KOPT-K1 (cell line): Measurements from ENCODE around the gene FLNA.

ENCODE experiments used
- H3K27ac ChIP-seq: fragments of 200-600 bp; sonication (generic); 2 replicates; pipeline ENCODE4 v1.5.1; 2016; ENCODE audit warnings: antibody characterized with exemption, mild to moderate bottlenecking, low read depth, low read length; ENCODE audit not compliant: poor library complexity, severe bottlenecking
- H3K36me3 ChIP-seq: fragments of 200-600 bp; sonication (generic); 2 replicates; pipeline ENCODE4 v1.5.1; 2017; ENCODE audit warnings: antibody characterized with exemption, mild to moderate bottlenecking, low read length, moderate library complexity; ENCODE audit not compliant: insufficient read depth
- H3K9me3 ChIP-seq: fragments of 200-600 bp; sonication (generic); 2 replicates; pipeline ENCODE4 v1.5.1; 2017; ENCODE audit warnings: antibody characterized with exemption, low read length, mild to moderate bottlenecking; ENCODE audit not compliant: insufficient read depth, poor library complexity, severe bottlenecking

Gene FLNA

DNA sequence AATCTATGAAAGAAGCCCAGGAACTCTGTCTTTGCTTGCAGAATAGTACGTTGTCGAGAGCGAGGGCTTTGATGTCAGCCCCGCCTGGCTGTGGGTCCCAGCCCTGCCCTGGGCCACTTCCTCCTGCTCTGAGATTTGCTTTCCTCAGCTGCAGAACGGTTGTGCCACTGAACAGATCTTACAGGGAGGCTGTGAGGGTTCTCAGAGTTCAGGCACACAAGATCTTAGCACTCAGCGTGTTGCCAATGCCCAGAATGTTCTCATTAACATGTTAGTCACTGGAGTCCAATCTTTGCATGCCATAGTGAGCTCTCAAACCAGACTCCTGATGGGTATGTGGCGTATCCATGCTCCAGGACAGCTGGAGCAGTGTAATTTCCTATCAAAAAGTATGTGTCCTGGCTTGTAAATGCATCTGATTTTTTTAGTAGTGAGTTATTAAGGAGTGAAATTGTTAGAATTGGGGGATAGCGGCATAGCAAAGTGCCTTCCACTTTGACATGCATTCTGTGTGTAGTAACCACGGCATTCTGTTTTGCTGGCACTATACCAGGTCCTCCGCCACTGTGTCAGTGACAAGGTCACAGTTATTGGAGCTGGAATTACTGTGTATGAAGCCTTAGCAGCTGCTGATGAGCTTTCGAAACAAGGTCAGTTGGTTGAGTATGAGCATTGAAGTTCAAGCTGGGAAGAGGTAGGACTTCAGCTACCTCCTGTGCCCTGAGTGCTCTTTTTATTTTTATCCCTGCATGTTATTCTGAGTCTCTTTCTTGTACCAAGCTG, 47.2 kb downstream of the FLNA start:
- H3K9me3 ChIP-seq = no peaks in the 10 kb centered on the region
- H3K27ac ChIP-seq = peak overlapping the region; percentile 54
- H3K36me3 ChIP-seq = no peaks in the 10 kb centered on the region

DNA sequence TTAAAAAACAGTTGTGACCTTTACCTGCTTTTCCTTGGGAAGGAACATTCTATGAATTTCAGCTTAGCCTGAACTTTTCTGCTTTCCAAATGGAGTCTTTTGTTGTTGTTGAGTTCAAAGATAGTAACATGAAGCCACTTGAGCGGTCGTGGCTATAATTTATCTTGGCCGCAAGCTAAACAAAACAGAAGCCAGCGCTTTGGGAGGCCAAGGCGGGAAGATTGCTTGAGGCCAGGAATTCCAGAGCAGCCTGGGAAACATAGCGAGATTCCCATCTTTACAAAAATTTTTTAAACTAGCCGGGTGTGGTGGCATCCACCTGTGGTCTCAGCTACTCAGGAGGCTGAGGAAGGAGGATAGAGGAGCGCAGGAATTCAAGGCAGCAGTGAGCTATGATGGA, 48.9 kb downstream of the FLNA start:
- Histone ChIP-seq H3K36me3 (no peaks in the 10 kb centered on the region), H3K27ac (no peak overlapping the region), H3K9me3 (no peaks in the 10 kb centered on the region)

DNA sequence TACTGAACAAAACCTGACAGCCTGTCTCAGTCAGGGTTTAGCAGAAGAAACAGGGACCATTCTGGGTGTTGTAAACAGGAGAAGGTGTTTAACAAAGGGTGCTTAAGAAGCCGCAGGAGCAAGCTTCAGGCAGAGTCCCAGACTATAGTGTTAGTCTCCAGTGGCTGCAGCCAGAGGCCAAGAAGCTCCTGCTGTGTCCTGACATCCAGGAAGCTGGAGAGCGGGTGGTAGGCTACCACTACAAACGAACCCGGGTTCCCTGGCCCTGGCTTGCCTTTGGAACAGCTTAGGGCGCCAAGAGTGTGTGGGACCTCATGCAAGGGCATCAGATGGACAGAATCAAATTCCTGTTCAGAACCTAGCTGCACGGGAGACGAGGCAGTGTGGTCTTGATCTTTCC, 50.9 kb downstream of the FLNA start:
- Histone ChIP-seq H3K36me3 (no peaks in the 10 kb centered on the region), H3K27ac (no peak overlapping the region), H3K9me3 (no peaks in the 10 kb centered on the region)

DNA sequence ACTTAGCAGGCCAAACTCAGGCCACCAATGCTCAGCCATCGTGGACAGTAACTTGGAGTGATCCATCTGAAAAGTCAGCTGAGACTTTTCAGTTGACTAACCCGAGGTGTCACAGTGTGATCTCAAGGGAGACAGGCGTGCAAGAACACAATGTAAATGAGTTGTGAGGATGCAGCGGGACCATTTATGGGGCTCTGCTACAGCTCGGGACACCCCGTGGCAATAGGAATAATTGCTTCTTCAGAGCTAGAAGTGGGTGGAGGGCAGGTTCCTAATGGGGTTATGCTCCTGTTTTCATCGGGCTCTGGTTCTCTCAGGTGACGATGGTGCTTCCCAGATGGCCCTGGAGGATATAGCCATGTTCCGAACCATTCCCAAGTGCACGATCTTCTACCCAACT, 51.5 kb downstream of the FLNA start:
- Histone ChIP-seq H3K27ac (no peak overlapping the region), H3K36me3 (no peaks in the 10 kb centered on the region), H3K9me3 (no peaks in the 10 kb centered on the region)

DNA sequence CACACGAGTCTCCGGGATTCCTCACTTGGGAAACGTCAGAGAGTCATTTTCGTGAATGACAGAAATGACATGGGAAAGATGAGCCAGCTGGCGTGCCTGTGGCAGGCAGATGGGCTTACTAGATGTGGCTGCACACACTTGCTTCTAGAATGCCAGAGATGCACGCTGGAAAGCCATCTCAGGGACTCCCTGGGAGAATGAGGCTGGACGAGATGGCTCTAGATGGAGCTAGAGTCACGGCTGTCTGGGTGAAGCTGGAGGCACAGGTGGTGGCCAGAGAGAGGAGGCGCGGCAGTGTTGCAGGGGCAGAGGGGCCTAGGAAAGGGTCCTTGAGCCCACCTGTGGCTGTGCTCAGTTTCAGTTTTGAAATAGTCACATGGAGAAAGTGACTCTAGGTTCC, 52.8 kb downstream of the FLNA start:
- Histone ChIP-seq H3K36me3 (no peaks in the 10 kb centered on the region), H3K27ac (no peak overlapping the region), H3K9me3 (no peaks in the 10 kb centered on the region)

DNA sequence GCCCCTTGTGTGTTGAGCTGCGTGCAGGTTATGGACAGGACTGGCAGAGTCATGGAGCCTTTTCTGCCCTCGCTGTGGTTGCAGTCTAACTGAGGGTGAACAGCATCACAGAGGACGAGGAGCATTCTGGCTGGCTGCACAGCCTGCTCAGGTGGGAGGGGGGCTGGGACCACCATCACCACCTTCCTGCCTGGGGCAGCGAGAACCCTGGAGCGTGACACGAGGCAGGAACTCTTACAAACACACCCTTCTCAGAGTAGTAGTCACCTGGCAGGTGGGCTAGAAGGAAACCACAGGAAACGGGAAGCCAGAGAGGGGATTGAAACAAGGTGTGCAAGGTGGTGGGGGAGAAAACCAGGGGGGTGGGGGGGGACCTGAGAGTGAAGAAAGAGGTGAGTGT, 53.3 kb downstream of the FLNA start:
- Histone ChIP-seq H3K27ac (no peak overlapping the region), H3K36me3 (no peaks in the 10 kb centered on the region), H3K9me3 (no peaks in the 10 kb centered on the region)

DNA sequence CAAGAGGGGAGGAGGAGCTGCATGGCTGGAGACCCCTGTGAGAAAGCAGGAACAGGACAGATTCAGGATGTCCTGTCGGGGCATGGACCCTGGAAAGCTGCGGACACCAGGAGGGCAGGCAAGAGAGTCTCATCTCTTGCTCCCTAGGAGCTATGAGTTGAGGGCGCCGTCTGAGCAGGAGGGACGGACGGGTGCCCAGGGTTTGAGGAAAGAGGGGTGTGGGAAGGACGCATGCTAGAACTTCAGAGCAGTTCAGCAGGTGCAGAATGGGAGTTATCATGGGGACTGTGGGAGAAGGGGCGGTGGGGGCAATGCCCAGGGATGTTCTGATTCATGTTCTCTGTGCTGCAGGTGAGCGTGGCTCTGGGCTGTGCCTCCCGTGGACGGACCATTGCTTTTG, 54.0 kb downstream of the FLNA start:
- H3K27ac ChIP-seq = no peak overlapping the region
- no peaks in the 10 kb centered on the region for H3K36me3 ChIP-seq
- H3K9me3 ChIP-seq = no peaks in the 10 kb centered on the region

DNA sequence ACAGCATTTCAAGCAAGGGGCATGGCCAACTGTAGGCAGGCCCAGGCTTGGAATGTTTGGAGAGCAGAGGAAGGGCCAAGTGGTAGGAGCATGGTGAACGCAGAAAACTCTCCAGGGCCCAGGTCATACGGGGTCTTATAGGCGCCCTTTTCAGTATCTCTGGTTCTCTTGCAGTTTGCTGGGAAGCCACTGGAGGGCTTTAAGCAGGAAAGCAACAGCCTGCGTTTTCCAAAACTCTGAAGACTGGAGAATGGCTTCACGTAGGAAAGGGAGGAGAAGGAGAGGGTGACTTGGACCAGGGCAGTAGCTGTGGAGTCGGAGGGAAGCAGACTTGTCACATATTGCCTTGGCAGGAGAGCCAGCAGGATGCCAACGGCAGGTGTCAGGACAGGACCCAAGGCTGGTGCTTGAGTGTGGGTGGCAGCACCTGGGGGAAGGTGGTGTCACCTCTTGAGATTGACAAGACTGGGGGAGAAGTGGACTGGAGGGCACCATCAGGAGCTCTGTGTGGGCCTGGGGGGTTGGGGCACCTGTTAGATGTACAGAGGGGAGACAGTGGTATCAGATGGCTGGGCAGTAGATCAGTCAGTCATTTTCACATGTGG, 56.9 kb downstream of the FLNA start:
- Histone ChIP-seq H3K36me3 (no peaks in the 10 kb centered on the region), H3K27ac (no peak overlapping the region), H3K9me3 (no peaks in the 10 kb centered on the region)

DNA sequence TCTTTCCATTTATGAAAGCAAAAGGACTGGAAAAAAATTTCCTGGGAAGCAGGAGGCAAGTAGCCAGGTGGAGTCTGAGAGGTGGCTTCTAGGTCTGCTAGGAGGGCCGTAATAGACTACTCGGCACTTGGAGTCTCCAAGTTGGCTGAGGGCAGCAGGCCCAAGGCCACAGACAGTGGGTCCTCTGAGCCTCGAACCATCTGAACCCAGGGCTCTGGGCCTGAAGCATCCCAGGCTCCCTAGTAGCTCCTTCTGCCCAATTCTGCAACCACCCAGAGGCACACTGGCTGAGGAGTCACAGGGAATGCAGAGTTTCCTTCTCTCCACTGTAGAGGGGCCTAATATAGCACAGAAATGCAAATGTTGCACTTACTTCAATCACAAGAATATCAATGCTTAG, 59.0 kb downstream of the FLNA start:
- no peaks in the 10 kb centered on the region for H3K36me3 ChIP-seq
- no peak overlapping the region for H3K27ac ChIP-seq
- no peaks in the 10 kb centered on the region for H3K9me3 ChIP-seq

DNA sequence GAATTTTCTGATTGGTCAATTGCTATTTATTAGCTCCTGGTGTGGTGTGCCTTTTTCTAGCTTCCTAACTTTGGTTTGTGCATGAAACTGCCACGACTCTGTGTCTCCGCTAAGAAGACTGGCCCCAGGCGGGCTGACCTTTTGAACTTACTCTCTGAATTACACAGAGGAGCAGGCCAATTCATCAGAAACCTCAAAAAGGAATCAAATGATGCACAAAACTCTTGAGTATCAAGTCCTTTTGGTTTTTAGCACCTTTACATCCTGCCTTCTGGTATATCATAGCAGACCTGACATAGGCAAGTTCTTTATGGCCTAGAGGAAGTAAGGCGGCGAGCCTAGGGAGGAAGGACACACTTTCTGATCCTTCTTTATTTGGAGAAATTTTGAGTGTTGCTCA, 61.3 kb downstream of the FLNA start:
- H3K9me3 ChIP-seq = no peaks in the 10 kb centered on the region
- no peaks in the 10 kb centered on the region for H3K36me3 ChIP-seq
- H3K27ac ChIP-seq = no peak overlapping the region

DNA sequence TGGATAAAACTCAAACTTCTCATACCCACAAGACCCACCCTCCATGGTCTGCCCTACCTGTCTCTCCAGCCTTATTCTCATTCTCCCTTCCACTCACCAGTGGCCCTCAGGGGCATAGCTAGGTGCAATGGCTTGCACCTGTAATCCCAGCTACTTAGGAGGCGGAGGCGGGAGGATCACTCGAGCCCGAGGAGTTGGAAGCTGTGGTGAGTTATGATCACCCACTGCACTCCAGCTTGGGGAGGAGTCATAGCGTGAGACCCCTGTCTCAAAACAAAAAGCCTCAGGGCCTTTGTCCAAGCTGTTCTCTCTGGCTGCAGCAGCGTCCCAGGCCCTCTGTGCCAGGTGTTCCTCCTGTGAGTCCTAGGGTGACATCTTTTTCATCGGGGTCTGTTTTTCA, 62.3 kb downstream of the FLNA start:
- H3K36me3 ChIP-seq = no peaks in the 10 kb centered on the region
- H3K9me3 ChIP-seq = no peaks in the 10 kb centered on the region
- H3K27ac ChIP-seq = no peak overlapping the region

DNA sequence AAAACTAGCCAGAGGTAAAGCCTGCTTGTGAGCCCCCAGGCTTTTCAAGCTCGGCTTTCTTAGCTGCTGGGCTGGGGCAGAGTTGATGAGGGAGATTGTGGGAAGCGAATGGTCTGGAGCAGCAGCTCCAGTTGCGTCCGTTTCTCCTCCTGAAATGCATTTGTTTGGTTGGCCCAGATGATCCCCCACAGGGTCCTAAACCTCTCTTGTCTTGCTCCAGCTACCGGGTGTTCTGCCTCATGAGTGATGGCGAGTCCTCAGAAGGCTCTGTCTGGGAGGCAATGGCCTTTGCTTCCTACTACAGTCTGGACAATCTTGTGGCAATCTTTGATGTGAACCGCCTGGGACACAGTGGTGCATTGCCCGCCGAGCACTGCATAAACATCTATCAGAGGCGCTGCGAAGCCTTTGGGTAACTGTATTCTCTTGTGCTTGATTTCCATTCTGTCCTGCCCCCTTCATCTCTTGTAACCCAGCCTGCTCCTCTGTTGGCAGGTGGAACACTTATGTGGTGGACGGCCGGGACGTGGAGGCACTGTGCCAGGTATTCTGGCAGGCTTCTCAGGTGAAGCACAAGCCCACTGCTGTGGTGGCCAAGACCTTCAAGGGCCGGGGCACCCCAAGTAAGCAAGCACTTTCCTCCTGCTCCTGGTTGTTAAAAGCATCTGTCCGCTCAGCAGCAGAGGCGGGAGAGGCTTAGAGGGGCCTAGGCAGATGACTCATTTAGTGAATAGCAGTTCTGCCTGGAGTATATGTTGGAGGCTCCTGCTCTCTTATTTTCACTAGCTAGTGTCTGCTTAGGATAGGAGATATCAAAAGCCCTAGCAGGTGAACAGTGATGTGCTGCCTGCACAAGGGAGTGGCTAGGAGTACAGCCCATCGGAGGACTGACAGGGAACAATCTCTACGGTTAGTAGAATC, 63.6 kb downstream of the FLNA start:
- H3K36me3 ChIP-seq = no peaks in the 10 kb centered on the region
- no peaks in the 10 kb centered on the region for H3K9me3 ChIP-seq
- no peak overlapping the region for H3K27ac ChIP-seq

DNA sequence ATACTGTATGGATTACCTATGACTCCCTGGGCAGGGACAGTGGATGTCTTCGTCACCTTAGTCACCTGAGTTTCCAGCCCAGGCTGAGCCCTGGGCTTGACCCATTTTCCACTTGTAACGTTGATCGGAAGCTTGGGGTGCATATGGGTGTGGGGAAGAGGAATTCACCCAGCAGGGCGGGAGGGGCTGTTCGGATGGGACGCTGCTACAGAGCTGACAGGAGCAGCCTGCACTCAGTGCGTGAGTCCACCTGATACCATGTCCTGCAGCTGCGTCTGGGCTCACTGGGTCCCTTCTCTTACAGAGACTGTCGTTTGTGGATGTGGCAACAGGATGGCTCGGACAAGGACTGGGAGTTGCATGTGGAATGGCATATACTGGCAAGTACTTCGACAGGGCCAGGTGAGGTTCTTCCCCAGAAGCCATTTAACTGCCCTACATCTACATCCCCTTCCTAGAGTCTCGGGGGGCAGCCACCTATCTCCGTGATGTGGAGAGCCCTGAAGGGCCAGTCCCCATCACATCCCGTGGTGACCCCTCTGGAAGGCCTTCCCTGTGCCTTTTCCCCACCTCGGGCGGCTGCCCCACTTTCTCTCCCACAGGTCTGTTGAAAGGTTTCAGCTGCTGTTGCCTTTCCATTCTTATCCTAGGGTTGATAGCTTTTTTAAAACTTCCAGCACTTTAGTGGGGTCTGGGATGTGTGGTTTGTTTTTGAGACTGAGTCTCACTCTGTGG, 65.2 kb downstream of the FLNA start:
- Histone ChIP-seq H3K36me3 (no peaks in the 10 kb centered on the region), H3K27ac (no peak overlapping the region), H3K9me3 (no peaks in the 10 kb centered on the region)

DNA sequence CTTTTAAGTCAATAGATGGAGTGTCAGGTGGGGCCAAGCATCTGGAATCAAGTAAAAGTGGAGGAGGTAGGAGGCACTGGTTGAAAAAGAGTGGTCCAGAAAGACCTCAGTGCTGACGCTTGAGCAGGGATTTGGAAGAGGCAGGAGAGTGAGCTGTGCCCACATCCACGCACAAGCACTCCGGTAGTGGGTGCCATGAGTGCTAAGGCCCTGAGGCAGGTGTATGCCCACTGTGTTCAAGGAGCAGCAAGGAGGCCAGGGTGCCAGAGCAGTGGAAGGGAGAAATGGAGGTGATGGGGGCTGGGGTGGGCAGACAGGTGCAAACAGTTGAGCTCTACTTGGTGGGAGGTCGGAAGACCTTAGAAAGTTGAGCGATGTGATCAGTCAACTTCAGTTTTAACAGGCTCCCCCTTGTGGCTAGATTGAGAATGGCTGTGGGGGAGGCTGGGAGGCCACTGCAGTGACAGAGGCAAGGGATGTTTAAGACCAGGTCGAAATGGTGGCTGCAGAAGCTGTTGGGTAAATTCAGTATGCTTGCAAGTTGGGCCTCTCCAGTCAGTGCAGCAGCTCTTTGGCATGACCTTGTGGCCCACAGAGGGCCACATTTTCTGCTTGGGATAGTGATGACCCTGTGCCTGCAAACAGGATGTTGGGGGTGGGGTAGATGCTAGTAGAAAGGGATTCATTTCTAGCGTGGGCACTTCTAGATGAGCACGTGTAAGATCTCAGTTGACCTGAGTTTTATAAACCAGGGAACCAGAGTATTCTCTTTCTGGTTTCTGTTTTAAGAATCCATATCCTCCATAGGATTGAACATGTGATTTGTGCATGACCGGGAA, 66.1 kb downstream of the FLNA start:
- no peaks in the 10 kb centered on the region for H3K36me3 ChIP-seq
- no peaks in the 10 kb centered on the region for H3K9me3 ChIP-seq
- no peak overlapping the region for H3K27ac ChIP-seq
